HG03097 (cell line): Measurements from ENCODE around the gene LCK.
"Not testable (repeated sequence)": the region's sequence is repeated elsewhere in the genome, so short reads cannot be mapped to it uniquely, and the experiment has no call there.

Experiments
- ATAC-seq: cut with Tn5 transposase; IDR thresholded peaks from one replicate; pipeline ENCODE4 v1.9.1; 2021; ENCODE audit not compliant: unreplicated experiment, low FRiP score

LCK gene

DNA sequence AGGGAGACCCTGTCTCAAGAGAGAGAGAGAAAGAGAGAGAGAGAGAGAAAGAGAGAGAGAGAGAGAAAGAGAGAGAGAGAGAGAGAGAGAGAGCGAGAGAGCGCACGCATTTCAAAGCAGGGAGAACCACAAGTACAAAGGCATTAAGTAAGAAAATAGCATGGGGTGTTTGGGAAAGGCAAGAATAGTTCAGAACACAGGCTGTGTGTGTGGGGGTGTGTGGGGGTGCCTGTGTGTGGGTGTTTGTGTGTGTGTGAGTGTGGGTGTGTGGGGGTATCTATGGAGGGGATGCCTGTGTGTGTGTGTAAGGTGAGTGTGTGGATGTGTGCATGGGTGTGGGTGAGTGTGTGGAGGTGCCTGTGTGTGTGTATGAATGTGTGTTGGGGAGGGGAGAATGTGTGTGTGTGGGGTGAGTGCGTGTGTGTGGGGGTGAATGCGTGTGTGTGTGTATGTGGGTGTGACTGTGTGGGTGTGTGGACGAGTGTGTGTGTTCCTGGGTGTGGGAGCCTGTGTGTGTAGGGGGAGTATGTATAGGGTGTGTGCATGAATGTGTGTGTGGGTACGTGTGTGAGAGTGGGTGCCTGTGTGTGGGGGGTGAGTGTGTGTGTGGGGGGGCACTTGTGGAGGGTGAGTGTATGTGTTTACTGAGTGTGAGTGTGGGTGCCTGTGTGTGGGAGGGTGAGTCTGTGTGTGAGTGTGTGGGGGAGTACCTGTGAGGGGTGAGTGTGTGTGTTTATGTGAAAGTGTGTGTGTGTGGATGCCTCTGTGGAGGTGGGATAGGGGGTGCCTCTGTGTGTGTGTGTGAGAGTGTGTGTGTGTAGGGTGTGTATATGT lies 21.7 kb downstream of the LCK start:
- no peak for ATAC-seq

DNA sequence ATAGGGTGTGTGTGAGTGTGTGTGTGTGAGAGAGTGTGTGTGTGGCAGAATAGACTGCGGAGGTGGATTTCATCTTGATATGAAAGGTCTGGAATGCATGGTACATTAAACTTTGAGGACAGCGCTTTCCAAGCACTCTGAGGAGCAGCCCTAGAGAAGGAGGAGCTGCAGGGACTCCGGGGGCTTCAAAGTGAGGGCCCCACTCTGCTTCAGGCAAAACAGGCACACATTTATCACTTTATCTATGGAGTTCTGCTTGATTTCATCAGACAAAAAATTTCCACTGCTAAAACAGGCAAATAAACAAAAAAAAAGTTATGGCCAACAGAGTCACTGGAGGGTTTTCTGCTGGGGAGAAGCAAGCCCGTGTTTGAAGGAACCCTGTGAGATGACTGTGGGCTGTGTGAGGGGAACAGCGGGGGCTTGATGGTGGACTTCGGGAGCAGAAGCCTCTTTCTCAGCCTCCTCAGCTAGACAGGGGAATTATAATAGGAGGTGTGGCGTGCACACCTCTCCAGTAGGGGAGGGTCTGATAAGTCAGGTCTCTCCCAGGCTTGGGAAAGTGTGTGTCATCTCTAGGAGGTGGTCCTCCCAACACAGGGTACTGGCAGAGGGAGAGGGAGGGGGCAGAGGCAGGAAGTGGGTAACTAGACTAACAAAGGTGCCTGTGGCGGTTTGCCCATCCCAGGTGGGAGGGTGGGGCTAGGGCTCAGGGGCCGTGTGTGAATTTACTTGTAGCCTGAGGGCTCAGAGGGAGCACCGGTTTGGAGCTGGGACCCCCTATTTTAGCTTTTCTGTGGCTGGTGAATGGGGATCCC lies 22.5 kb downstream of the LCK start:
- no peak for ATAC-seq

DNA sequence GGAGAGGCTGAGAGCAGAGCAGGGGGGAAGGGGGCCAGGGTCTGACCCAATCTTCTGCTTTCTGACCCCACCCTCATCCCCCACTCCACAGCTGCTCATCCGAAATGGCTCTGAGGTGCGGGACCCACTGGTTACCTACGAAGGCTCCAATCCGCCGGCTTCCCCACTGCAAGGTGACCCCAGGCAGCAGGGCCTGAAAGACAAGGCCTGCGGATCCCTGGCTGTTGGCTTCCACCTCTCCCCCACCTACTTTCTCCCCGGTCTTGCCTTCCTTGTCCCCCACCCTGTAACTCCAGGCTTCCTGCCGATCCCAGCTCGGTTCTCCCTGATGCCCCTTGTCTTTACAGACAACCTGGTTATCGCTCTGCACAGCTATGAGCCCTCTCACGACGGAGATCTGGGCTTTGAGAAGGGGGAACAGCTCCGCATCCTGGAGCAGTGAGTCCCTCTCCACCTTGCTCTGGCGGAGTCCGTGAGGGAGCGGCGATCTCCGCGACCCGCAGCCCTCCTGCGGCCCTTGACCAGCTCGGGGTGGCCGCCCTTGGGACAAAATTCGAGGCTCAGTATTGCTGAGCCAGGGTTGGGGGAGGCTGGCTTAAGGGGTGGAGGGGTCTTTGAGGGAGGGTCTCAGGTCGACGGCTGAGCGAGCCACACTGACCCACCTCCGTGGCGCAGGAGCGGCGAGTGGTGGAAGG lies 23.7 kb downstream of the LCK start:
- no peak for ATAC-seq

DNA sequence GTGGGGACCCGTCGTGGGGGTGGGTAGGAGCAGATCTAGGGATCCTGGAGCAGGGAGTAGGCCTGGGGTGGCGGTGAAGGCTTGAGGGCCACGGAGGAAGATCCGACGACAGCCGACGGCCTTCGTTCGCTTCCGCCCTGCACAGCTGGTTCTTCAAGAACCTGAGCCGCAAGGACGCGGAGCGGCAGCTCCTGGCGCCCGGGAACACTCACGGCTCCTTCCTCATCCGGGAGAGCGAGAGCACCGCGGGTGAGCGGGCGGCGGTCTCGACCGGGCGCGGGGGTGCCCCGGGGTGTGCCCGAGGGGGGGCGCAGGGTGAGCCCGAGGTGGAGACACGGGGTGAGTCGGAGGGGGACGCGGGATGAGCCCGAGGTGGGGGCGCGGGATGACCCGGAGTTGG lies 24.4 kb downstream of the LCK start:
- ATAC-seq, result no peak

DNA sequence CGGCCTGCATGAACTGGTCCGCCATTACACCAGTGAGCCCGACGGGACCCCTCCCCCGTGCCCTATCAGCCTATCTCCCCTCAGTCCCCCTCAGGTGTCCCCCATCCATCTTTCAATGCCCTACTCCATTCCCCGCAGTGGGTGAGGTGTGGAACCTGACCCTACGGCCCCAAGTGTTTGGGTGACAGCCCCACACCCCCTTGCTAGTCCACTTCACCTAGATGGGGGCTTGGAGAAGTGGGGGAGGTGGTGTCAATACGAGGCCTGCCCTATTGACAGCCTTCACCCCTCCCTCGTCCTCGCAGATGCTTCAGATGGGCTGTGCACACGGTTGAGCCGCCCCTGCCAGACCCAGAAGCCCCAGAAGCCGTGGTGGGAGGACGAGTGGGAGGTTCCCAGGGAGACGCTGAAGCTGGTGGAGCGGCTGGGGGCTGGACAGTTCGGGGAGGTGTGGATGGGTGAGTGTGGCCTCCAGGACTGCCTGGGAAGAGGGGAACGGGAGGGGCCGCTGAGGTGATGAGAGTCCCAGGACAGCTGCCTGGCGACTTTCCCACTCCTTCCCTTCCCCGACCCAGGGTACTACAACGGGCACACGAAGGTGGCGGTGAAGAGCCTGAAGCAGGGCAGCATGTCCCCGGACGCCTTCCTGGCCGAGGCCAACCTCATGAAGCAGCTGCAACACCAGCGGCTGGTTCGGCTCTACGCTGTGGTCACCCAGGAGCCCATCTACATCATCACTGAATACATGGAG lies 25.1 kb downstream of the LCK start:
- ATAC-seq, result no peak

DNA sequence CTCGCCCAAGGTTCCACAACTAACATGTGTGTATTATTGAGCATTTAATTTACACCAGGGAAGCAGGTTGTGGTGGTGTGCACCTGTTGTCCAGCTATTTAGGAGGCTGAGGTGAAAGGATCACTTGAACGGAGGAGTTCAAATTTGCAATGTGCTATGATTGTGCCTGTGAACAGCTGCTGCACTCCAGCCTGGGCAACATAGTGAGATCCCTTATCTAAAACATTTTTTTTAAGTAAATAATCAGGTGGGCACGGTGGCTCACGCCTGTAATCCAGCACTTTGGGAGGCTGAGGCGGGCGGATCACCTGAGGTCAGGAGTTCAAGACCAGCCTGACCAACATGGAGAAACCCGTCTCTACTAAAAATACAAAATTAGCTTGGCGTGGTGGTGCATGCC lies 33.7 kb downstream of the LCK start:
- not testable (repeated sequence) for ATAC-seq

DNA sequence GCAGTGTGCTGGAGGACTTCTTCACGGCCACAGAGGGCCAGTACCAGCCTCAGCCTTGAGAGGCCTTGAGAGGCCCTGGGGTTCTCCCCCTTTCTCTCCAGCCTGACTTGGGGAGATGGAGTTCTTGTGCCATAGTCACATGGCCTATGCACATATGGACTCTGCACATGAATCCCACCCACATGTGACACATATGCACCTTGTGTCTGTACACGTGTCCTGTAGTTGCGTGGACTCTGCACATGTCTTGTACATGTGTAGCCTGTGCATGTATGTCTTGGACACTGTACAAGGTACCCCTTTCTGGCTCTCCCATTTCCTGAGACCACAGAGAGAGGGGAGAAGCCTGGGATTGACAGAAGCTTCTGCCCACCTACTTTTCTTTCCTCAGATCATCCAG lies 34.6 kb downstream of the LCK start:
- ATAC-seq, result no peak

DNA sequence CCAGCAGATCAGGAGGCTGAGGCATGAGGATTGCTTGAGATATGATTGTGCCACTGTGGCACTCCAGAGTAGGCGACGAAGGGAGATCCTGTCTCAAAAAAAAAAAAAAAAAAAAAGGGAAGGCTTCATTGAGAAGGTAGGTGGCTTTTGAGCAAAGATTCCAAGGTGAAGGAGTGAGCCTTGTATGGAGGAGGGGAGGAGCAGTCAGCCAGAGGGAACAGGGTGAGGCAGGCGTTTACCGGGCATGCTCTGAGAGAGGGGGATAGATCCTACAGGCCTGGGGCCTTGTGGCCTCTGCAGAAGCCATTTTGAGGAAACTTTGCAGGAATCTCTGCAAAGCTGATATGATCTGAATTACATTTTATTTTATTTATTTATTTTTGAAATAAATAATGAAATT lies 35.7 kb downstream of the LCK start:
- ATAC-seq, result no peak

DNA sequence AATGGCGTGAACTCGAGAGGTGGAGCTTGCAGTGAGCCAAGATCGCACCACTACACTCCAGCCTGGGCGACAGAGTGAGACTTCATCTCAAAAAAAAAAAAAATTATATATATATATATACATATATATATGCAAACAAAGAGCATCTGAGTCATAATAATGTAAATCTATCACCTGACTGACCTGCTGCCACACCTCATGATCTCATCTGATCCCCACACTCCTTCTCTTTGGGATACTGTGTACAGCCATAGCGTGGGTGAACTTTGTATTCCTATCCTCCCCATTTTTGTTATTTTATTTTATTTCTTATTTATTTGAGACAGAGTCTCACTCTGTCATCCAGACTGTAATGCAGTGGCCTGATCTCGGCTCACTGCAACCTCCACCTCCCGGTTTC lies 38.2 kb downstream of the LCK start:
- ATAC-seq, result no peak

DNA sequence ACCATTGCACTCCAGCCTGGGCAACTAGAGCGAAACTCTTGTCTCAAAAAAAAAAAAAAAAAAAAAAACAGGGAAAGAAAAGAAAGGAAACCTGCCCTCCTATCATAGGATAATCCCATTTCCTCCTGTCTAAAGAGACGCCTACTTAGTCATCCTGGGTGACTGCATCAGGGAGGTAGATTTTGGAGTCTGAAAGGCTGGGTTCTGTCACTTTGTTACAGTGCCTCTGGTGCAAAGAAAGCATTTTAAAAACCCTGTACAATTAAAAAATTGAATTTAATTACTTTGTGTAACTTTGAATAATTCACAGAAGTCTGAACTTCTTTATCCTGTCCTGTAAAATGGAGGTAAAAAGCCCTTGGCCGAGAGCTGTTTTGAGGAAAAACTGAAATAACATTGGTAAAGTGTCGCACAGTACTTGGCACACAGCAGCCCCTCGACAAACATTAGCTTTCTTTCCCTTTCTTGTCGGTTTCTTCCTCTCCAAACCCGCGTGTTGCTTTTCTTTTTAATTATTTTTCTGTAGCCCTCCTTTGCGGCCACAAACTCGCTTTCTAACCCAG lies 40.2 kb downstream of the LCK start:
- ATAC-seq, result no peak

DNA sequence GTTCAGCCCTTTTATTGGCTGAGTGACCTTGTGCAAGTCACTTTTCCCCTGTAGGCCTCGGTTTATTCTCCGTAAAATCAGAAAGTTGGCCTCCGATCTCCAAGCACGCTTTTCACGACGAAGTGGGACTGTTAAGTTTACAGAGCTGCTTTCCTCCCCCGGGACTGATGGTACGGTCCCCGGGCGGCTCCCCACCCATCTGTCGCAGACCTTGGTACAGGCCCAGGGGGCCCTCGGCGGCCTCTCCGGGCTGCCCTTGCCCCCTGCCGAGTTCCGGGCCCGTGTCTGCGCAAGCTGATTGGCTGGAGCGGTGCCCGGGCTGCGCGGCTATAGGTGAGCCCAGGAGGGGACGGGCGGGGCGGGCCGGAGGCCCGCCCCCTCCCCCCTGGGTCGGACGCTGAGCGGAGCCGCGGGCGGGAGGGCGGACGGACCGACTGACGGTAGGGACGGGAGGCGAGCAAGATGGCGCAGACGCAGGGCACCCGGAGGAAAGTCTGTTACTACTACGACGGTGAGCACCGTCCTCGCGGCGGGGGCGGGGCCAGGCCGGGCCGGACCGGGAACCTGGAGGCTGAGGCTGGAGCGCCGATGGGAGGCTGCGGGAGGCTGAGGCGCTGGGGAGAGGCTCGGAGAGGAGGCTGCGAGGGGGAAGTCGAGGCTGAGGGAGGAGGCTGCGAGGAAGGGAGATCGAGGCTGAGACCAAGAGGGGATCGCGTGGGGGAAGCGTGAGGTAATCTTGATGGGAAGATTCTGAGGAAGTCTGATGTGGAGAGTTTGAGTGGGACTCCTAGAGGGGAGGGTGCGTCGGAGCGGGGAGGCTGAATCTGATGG lies 40.9 kb downstream of the LCK start, which contains the start of gene HDAC1:
TSS of gene HDAC1 (plus strand) at position 376 of the 831 bp plus-strand sequence. CDS start at position 463, 87 bp downstream.
- ATAC-seq, result peak; percentile 94

DNA sequence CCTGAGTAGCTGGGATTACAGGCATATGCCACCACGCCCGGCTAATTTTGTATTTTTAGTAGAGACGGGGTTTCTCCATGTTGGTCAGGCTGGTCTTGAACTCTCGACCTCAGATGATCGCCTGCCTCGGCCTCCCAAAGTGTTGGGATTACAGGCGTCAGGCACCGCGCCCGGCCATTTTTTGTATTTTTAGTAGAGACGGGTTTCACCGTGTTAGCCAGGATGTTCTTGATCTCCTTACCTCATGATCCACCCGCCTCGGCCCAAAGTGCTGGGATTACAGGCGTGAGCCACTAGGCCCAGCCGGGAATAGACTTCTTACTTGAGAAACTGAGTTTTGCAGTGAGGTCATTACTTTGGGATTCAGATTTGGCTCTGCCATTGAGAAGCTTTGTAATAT lies 47.1 kb downstream of the LCK start:
- ATAC-seq, result not testable (repeated sequence)

DNA sequence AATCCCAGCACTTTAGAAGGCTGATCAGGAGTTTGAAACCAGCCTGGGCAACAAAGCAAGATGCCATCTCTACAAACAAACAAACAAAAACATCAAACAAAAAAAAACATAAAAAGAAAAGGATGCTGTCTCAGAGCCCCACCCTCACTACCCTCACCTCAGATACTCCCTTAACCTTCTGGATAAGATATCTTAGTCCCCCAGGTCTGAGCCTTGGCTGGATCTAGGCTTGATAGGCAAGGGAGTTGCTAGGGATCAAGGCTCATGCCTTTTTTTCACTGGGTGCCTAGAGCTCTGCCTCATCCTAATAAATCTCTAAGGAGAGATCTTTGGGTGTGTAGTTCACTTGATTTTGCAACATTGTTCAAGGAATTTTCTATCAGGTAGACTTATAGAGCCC lies 48.3 kb downstream of the LCK start:
- ATAC-seq, result no peak

DNA sequence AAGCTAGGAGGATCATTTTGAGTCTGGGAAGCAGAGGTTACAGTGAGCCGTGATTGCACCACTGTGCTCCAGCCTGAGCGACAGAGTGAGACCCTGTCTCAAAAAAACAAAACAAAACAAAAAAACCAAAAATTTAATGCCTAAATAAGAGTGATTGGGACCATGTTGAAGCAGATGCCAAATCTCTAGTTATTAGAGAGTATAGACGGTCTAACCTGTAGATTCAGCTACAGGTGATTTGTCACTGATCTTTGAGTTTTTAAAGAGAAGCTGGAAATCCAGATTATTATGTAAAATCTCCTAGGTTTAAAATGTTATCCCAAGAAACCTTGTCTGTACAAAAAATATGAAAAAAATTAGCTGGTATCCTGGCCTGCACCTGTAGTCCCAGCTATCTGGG lies 52.3 kb downstream of the LCK start:
- no peak for ATAC-seq

DNA sequence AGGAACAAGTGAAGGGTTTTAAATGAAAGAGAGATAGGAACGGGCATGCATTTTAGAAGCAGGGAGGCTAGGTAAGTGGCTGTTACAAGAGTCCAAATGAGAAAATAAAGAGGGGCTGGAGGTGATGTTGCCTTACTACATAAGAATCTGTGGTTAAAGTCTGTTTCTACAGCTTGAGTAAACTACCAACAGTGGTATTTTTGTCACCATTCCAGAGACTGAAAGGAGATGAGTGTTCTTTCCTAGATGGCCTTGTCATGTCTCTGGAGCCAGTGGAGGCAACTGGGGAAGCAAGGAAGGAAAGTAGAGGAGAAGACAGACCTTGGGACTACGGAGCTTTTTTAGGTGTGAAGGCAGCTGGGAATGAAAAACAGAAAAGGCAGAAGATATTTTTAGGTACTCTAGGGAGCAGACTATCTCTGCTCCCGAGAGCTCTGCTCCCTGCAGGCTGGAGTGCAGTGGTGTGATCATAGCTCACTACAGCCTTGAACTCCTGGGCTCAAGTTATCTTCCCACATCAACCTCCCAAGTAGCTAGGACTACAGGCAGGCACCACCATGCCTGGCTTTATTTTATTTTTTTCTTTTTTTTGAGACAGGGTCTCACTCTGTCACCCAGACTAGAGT lies 53.0 kb downstream of the LCK start:
- ATAC-seq, result no peak

DNA sequence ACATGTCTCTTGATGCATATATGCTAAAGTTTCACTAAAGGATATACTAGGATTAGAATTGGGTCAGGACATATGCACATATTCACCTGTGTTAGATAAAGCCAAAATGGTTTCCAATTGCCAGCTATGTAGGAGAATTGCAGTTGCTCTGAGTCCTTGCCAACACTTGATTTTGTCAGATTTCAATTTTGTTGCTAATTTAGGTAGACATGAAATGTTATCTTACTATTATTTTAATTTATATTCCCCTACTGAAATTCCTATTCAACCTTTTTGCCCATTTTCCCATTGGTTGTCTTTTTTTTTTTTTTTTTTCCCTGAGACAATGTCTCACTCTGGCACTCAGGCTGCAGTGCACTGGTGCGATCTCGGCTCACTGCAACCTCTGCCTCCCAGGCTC lies 54.2 kb downstream of the LCK start:
- ATAC-seq, result no peak

DNA sequence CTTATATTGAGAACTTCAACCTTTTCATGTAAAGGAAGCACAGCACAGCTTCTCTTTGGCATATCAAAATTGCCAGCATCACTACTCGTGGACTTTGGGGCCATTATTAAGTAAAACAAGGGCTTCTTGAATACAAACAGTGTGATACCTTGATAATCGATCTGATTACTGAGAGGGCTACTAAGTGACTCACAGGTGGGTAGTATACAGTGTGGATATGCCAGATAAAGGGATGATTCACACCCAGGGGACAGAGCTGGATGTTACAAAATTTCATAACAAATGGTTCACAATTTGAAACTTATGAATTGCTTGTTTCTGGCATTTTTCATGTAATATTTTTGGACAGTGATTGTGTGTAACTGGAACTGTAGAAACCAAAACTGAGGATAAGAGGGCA lies 56.3 kb downstream of the LCK start:
- no peak for ATAC-seq

DNA sequence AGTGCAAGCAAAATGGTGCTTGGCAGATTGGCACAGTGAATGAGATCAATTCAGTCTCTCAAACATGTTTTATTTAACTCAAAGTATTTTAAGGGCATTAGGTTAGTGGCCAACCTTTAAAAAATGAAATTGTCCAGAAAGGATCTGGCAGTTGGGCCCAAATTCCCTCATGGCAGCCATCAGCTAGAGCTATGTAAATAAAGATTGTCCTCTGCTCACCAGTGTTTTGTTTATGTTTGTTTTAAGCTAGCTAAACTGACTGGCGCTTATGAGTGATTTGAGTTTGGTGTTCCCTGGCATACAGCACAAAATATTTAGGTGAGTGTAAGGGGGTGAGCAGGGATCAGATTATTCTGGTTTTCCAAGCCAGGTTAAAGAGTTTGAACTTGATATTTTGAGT lies 58.9 kb downstream of the LCK start:
- ATAC-seq, result no peak
